CD4-positive, alpha-beta T cell (primary cell): Measurements from ENCODE around the gene ARHGAP10. TPM values are rescaled to one million over a fixed set of nuclear protein-coding genes. Genes with fewer than 3 reads are reported as not detected.

ENCODE experiments used
- ATAC-seq: fragments of 200-7000 bp; cut with Tn5 transposase; one replicate; pipeline ENCODE4 v1.10.0; 2022; ENCODE audit warnings: mild to moderate bottlenecking; ENCODE audit not compliant: poor library complexity
- CTCF ChIA-PET: fragments of 350-600 bp; sonication (Branson Sonifier 250); formaldehyde crosslinking; loops from one replicate; lab custom pipeline; 2021; ENCODE audit warnings: antibody characterized with exemption, inconsistent platforms; lab: Charles Lee
- POLR2A ChIA-PET: fragments of 350-600 bp; sonication (Branson Sonifier 250); formaldehyde crosslinking; loops from one replicate; lab custom pipeline; 2021; ENCODE audit warnings: antibody characterized with exemption, inconsistent platforms; lab: Charles Lee
- DNase-seq, 14 experiments: peaks; one replicate each; pipeline ENCODE4 v3.0.0-alpha.2; 2013 to 2020; ENCODE audit warnings: mixed read lengths in 2 of 14
- H3K27ac ChIP-seq, 2 donors: one replicate each; pipeline versions ENCODE4 v1.5.1 to v1.7.0; 2013; ENCODE audit warnings: low read length in 2 of 2, low read depth in 1 of 2, mild to moderate bottlenecking in 1 of 2
- H3K27me3 ChIP-seq, 2 experiments: 1 replicate in 1 of 2; 2 replicates in 1 of 2; pipeline versions ENCODE4 v1.6.1 to v1.7.0; 2013; ENCODE audit warnings: low read length in 2 of 2, control low read depth in 1 of 2, mild to moderate bottlenecking in 1 of 2, moderate library complexity in 1 of 2; ENCODE audit not compliant: insufficient read depth in 2 of 2, control insufficient read depth in 1 of 2
- H3K36me3 ChIP-seq: one replicate; pipeline ENCODE4 v1.6.1; 2013; ENCODE audit warnings: low read length, control low read depth; ENCODE audit not compliant: insufficient read depth
- H3K4me1 ChIP-seq: one replicate; pipeline ENCODE4 v1.6.1; 2013; ENCODE audit warnings: low read length, control low read depth; ENCODE audit not compliant: insufficient read depth
- H3K4me3 ChIP-seq: one replicate; pipeline ENCODE4 v1.5.1; 2013; ENCODE audit warnings: mild to moderate bottlenecking, low read length, moderate library complexity
- H3K9me3 ChIP-seq, 2 experiments: 1 replicate in 1 of 2; 2 replicates in 1 of 2; pipeline versions ENCODE4 v1.6.1 to v1.7.0; 2013; ENCODE audit warnings: low read length in 2 of 2, mild to moderate bottlenecking in 2 of 2, control low read depth in 1 of 2, moderate library complexity in 1 of 2; ENCODE audit not compliant: control insufficient read depth in 1 of 2, insufficient read depth in 1 of 2
- H3K27ac Mint-ChIP-seq: one replicate; pipeline ENCODE4 v1.8.0; 2020; ENCODE audit warnings: mixed read lengths
- H3K27me3 Mint-ChIP-seq: one replicate; pipeline ENCODE4 v1.8.0; 2021; ENCODE audit warnings: mixed read lengths
- H3K36me3 Mint-ChIP-seq: one replicate; pipeline ENCODE4 v1.8.0; 2021; ENCODE audit warnings: low read depth, mixed read lengths
- H3K4me1 Mint-ChIP-seq: one replicate; pipeline ENCODE4 v1.8.0; 2021; ENCODE audit warnings: low read depth, mixed read lengths
- H3K4me3 Mint-ChIP-seq: one replicate; pipeline ENCODE4 v1.8.0; 2020; ENCODE audit warnings: mild to moderate bottlenecking, mixed read lengths
- H3K9me3 Mint-ChIP-seq: one replicate; pipeline ENCODE4 v1.8.0; 2020; ENCODE audit warnings: mixed read lengths
- CTCF ChIP-seq: fragments of 200-600 bp; IDR thresholded peaks from one replicate; pipeline ENCODE4 v1.8.0; 2022; ENCODE audit warnings: antibody characterized with exemption, mild to moderate bottlenecking
- intact Hi-C, 2 experiments: fragments of 100-400 bp; cut with DNase I in 1 of 2; cut with micrococcal nuclease in 1 of 2; formaldehyde crosslinking; loops; one replicate each; pipeline versions ENCODE4 v1.15.1 to v1.9.0; 2023 to 2025; cut with DNase I, micrococcal nuclease
- total RNA-seq, 174 experiments: library from RNA in 2 of 174; stranded (reverse) in 2 of 174; gene quantifications; one replicate each; pipeline ENCODE4 v1.2.3 and lab custom pipeline; 2021 to 2026

Gene ARHGAP10
- total RNA-seq, 2 experiments from 2014 or later: 5.6 to 5.7 TPM

DNA sequence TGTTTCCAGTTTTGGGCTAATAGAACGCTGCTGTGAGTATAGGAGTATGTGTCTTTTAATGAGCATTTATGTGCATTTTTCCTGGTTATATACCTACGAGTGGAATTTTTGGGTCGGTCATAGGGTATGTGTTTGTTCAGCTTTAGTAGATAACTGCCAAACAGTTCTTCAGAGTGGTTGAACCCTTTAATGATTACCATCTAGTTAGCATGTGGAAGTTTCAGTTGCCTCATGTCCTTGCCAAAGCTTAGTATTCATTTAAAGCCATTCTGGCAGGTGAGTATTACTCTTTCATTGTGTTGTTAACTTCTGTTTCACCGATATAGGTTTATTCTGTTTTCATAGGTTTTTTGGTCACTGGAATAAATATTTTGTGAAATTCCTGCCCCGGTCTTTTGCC is 229.1 kb downstream of the ARHGAP10 start:
- ATAC-seq (no peak), DNase-seq (no peak)
- ChIA-PET POLR2A (no interaction called here), CTCF (no interaction called here)
- no peaks in the 10 kb centered on the region for H3K4me1 ChIP-seq
- H3K27ac ChIP-seq: no peak overlapping the region
- H3K9me3 ChIP-seq: no peaks in the 10 kb centered on the region
- Mint-ChIP-seq H3K4me3 (no peak overlapping the region), H3K4me1 (no peaks in the 10 kb centered on the region), H3K27ac (no peak overlapping the region), H3K36me3 (peaks cover 3% of the 10 kb centered on the region), H3K27me3 (no peaks in the 10 kb centered on the region), H3K9me3 (no peaks in the 10 kb centered on the region)
- H3K4me3 ChIP-seq: no peak overlapping the region
- no peaks in the 10 kb centered on the region for H3K36me3 ChIP-seq
- intact Hi-C loops: no loop called here
- H3K27me3 ChIP-seq: no peaks in the 10 kb centered on the region
- TF ChIP-seq CTCF: no peak

GRCh38 chr4:147963839-147964238 is 232.0 kb downstream of the ARHGAP10 start:
- Mint-ChIP-seq H3K4me1 (no peaks in the 10 kb centered on the region), H3K9me3 (no peaks in the 10 kb centered on the region), H3K36me3 (peaks cover 19% of the 10 kb centered on the region), H3K27ac (no peak overlapping the region), H3K27me3 (no peaks in the 10 kb centered on the region), H3K4me3 (no peak overlapping the region)
- Histone ChIP-seq H3K4me3 (no peak overlapping the region), H3K4me1 (no peaks in the 10 kb centered on the region), H3K27ac (no peak overlapping the region), H3K27me3 (no peaks in the 10 kb centered on the region), H3K36me3 (no peaks in the 10 kb centered on the region), H3K9me3 (no peaks in the 10 kb centered on the region)
- ChIA-PET POLR2A (no interaction called here), CTCF (no interaction called here)
- DNase-seq (no peak), ATAC-seq (no peak)
- intact Hi-C loops: no loop called here
- TF ChIP-seq CTCF: no peak

DNA sequence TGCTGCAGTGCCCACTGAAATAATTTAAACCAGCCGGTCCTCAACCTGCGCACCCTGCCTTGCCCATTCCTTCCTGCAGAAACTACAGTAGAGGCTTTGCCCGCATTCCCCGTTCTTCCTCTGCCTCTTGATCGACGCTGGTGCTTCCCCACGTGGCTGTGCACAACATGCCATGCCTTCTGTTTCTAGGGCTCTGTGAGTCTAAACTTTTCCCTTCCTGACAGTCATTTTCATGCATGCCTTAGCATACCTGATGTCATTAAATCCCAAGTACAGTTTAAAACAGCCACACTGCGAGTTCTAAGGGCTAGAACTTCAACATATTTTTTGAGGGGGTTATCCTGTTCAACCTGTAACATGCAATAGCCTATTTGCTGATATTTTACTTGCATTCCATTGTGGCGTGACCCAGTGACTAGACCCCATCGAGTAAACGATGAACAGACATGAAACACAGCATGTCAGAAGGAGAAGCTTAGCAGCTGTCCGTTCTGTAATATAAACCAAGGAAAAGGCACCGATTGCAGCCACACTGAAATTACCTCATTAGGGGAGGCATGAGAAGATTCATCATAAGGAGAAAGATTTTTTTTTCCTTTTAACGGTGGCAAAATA is 232.5 kb downstream of the ARHGAP10 start:
- Mint-ChIP-seq H3K27me3 (no peaks in the 10 kb centered on the region), H3K4me1 (no peaks in the 10 kb centered on the region), H3K9me3 (no peaks in the 10 kb centered on the region), H3K27ac (no peak overlapping the region), H3K4me3 (no peak overlapping the region), H3K36me3 (peaks cover 19% of the 10 kb centered on the region)
- no peaks in the 10 kb centered on the region for H3K27me3 ChIP-seq
- H3K9me3 ChIP-seq: no peaks in the 10 kb centered on the region
- POLR2A ChIA-PET: no interaction called here
- H3K27ac ChIP-seq: no peak overlapping the region
- intact Hi-C loops: no loop called here
- DNase-seq (no peak), ATAC-seq (no peak)
- no peaks in the 10 kb centered on the region for H3K4me1 ChIP-seq
- CTCF ChIA-PET: no interaction called here
- TF ChIP-seq CTCF: no peak
- no peak overlapping the region for H3K4me3 ChIP-seq
- H3K36me3 ChIP-seq: no peaks in the 10 kb centered on the region
